ENCODE results near the gene MBNL1.

The MBNL1 gene

GRCh38 chr3:152499791-152500385 lies 231.2 kb downstream of the MBNL1 start:
- DNase-seq = no peak

- no peak for DNase-seq
Observed at GRCh38 chr3:152505926-152506325, 237.2 kb downstream of the MBNL1 start.

- DNase-seq = peak in 1 of 2 donors; percentile 5
Observed at GRCh38 chr3:152508705-152509104, 240.0 kb downstream of the MBNL1 start.

- no peak for DNase-seq
Observed at GRCh38 chr3:152511904-152512303, 243.2 kb downstream of the MBNL1 start.

GRCh38 chr3:152513301-152513960 lies 244.7 kb downstream of the MBNL1 start:
- DNase-seq = no peak

All from hippocampal formation (tissue), 2 donors.